ENCODE results near the gene ITGA2. TPM values are rescaled to one million over a fixed set of nuclear protein-coding genes. Genes with fewer than 3 reads are reported as not detected.

ITGA2 gene
- total and polyA plus RNA-seq, 2 of the 8 experiments (the other 6 are each of a cell fraction or from before 2014, with no cell fraction given): 1.4 to 7.7 TPM

- TF ChIP-seq CHD7 (IDR thresholded peaks at IDR 0.05; ENCODE audit: insufficient replicate concordance, low read length): no peak
- TF ChIP-seq GTF2F1 (IDR thresholded peaks at IDR 0.05; ENCODE audit: borderline replicate concordance, low read depth, low read length): no peak
- TF ChIP-seq RFX5 (IDR thresholded peaks at IDR 0.05; ENCODE audit: borderline replicate concordance, low read depth, low read length): no peak
- TF ChIP-seq HDAC6 (IDR thresholded peaks at IDR 0.05; ENCODE audit: low read depth, low read length): no peak
- TF ChIP-seq SRF (IDR thresholded peaks at IDR 0.05; ENCODE audit: low read depth, low read length): no peak
- TF ChIP-seq ATF3 (IDR thresholded peaks at IDR 0.05; ENCODE audit: insufficient read depth, low read depth, low read length): no peak
- TF ChIP-seq RNF2 (IDR thresholded peaks at IDR 0.05; ENCODE audit: borderline replicate concordance, low read depth, low read length, missing control alignments, poor library complexity, severe bottlenecking): no peak
- TF ChIP-seq NRF1 (IDR thresholded peaks at IDR 0.05; ENCODE audit: low read depth, low read length): no peak
- TF ChIP-seq SAP30 (IDR thresholded peaks at IDR 0.05; ENCODE audit: insufficient read depth, insufficient replicate concordance, low read length): no peak
Measured at GRCh38 chr5:53105611-53106300, 116.6 kb downstream of the ITGA2 start (continued).

Measured in H1 (cell line).